ENCODE measurements around the gene IDUA.

GRCh38 chr4:1021386-1022050 lies 34.7 kb downstream of the IDUA start:
- TF ChIP-seq GATA3 (IDR thresholded peaks at IDR 0.05; ENCODE audit: low read depth, low read length) (no peak), GATA2 (IDR thresholded peaks at IDR 0.05; ENCODE audit: low read depth, low read length) (no peak)

Data from SH-SY5Y (cell line).